B cell (primary cell): ENCODE results near the gene ALOX12.

Source experiments
- CTCF ChIP-seq: fragments of 200-600 bp; IDR thresholded peaks from one replicate; pipeline ENCODE4 v1.8.0; 2022; ENCODE audit warnings: antibody characterized with exemption, mild to moderate bottlenecking
- EZH2 ChIP-seq: IDR thresholded peaks from 2 replicates; pipeline ENCODE4 v1.6.1; 2012; ENCODE audit warnings: borderline replicate concordance, low read depth, mild to moderate bottlenecking, moderate library complexity, low read length; ENCODE audit not compliant: insufficient read depth, poor library complexity, severe bottlenecking

DNA sequence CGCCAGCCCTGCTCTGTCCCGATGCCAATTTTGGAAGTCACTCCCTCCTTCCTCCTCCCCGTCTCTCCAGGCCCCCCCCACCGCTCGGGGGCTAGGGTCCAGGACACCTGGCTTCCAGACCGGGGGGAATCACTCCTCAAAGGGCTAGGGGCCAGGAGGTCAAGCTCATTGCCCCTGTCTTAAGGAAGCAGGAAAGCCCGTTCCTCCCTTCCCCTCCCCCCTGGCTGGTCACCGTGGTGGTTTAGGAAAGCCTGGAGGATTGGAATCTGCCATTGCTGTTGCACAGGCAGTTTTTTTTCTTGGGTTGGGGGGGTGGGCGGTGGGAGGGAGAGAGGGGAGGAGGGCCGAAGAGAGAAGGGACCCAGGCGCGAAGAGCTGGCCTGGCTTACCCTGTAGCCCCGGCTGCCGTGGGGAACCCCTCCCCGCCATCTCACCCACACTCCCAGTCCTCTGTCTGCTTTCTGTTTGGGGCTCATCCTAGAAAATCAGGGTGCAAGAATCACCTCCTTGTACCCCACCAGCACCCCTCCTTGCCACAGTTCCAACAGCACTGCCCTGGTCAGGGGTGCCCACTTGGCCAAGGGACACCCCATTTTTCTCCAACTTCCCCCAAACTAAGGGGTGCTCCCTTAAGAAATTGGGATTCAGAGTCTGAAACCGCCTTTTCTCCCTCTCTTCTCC lies 24.1 kb downstream of the ALOX12 start:
- TF ChIP-seq EZH2 (no peak), CTCF (no peak)
